IPS-18c (cell line): ENCODE measurements around the gene SIRPB2.

Experiments used
- H3K4me3 ChIP-seq: 2 replicates; pipeline ENCODE4 v1.7.0; 2013; ENCODE audit warnings: low read depth, mild to moderate bottlenecking, low read length, moderate library complexity; ENCODE audit not compliant: insufficient read depth
- H3K9me3 ChIP-seq: one replicate; pipeline ENCODE4 v1.6.1; 2013; ENCODE audit warnings: mild to moderate bottlenecking, low read length, moderate library complexity; ENCODE audit not compliant: control insufficient read depth, insufficient read depth

The SIRPB2 gene

GRCh38 chr20:1491281-1491840 is at the start of gene SIRPB2:
SIRPB2 (minus strand) TSS chr20:1491420; CDS start chr20:1491359, 61 bp downstream.
- no peak within 1 kb of the TSS for H3K4me3 ChIP-seq
- H3K9me3 ChIP-seq: no peaks in the 10 kb centered on the region

- Histone ChIP-seq H3K9me3 (no peaks in the 10 kb centered on the region), H3K4me3 (no peak overlapping the region)
Measured at GRCh38 chr20:1539816-1540419, 48.7 kb upstream of the SIRPB2 start.

GRCh38 chr20:1538655-1539054 is 47.4 kb upstream of the SIRPB2 start:
- Histone ChIP-seq H3K9me3 (no peaks in the 10 kb centered on the region), H3K4me3 (no peak overlapping the region)

- Histone ChIP-seq H3K9me3 (no peaks in the 10 kb centered on the region), H3K4me3 (no peak overlapping the region)
Measured at GRCh38 chr20:1537731-1538058, 46.5 kb upstream of the SIRPB2 start.

- no peak overlapping the region for H3K4me3 ChIP-seq
- no peaks in the 10 kb centered on the region for H3K9me3 ChIP-seq
Measured at GRCh38 chr20:1536893-1537730, 45.9 kb upstream of the SIRPB2 start.

- H3K9me3 ChIP-seq: no peaks in the 10 kb centered on the region
Measured at GRCh38 chr20:1535420-1536175, 44.4 kb upstream of the SIRPB2 start.

GRCh38 chr20:1534526-1534925 is 43.3 kb upstream of the SIRPB2 start:
- Histone ChIP-seq H3K4me3 (no peak overlapping the region), H3K9me3 (no peaks in the 10 kb centered on the region)

More at GRCh38 chr20:1535420-1536175, 44.4 kb upstream of the SIRPB2 start:
- H3K4me3 ChIP-seq: no peak overlapping the region

GRCh38 chr20:1533059-1533458 is 41.8 kb upstream of the SIRPB2 start:
- no peaks in the 10 kb centered on the region for H3K9me3 ChIP-seq
- H3K4me3 ChIP-seq: no peak overlapping the region

GRCh38 chr20:1528811-1529210 is 37.6 kb upstream of the SIRPB2 start:
- peaks cover 2% of the 10 kb centered on the region for H3K9me3 ChIP-seq
- H3K4me3 ChIP-seq: no peak overlapping the region

- Histone ChIP-seq H3K9me3 (peaks cover 2% of the 10 kb centered on the region), H3K4me3 (no peak overlapping the region)
Measured at GRCh38 chr20:1527923-1528322, 36.7 kb upstream of the SIRPB2 start.

GRCh38 chr20:1526896-1527295 is 35.7 kb upstream of the SIRPB2 start:
- Histone ChIP-seq H3K4me3 (no peak overlapping the region), H3K9me3 (peaks cover 2% of the 10 kb centered on the region)

GRCh38 chr20:1526310-1526709 is 35.1 kb upstream of the SIRPB2 start:
- H3K9me3 ChIP-seq: peaks cover 2% of the 10 kb centered on the region
- H3K4me3 ChIP-seq: no peak overlapping the region

- H3K4me3 ChIP-seq: no peak overlapping the region
Measured at GRCh38 chr20:1524004-1524403, 32.8 kb upstream of the SIRPB2 start.

GRCh38 chr20:1517010-1517409 is 25.8 kb upstream of the SIRPB2 start:
- H3K4me3 ChIP-seq: no peak overlapping the region
- no peaks in the 10 kb centered on the region for H3K9me3 ChIP-seq

More at GRCh38 chr20:1524004-1524403, 32.8 kb upstream of the SIRPB2 start:
- H3K9me3 ChIP-seq: peaks cover 2% of the 10 kb centered on the region

GRCh38 chr20:1513801-1514200 is 22.6 kb upstream of the SIRPB2 start:
- Histone ChIP-seq H3K4me3 (no peak overlapping the region), H3K9me3 (no peaks in the 10 kb centered on the region)

- H3K4me3 ChIP-seq: no peak overlapping the region
- H3K9me3 ChIP-seq: no peaks in the 10 kb centered on the region
Measured at GRCh38 chr20:1509237-1509636, 18.0 kb upstream of the SIRPB2 start.

- Histone ChIP-seq H3K9me3 (no peaks in the 10 kb centered on the region), H3K4me3 (no peak overlapping the region)
Measured at GRCh38 chr20:1508574-1508973, 17.4 kb upstream of the SIRPB2 start.

- Histone ChIP-seq H3K4me3 (no peak overlapping the region), H3K9me3 (no peaks in the 10 kb centered on the region)
Measured at GRCh38 chr20:1507276-1507675, 16.1 kb upstream of the SIRPB2 start.
